GM21526 (cell line): ENCODE measurements around the gene TMPRSS4.

Experiments used
- ATAC-seq: cut with Tn5 transposase; IDR thresholded peaks from one replicate; pipeline ENCODE4 v1.9.1; 2021; ENCODE audit warnings: moderate library complexity; ENCODE audit not compliant: unreplicated experiment, low FRiP score

The TMPRSS4 gene

DNA sequence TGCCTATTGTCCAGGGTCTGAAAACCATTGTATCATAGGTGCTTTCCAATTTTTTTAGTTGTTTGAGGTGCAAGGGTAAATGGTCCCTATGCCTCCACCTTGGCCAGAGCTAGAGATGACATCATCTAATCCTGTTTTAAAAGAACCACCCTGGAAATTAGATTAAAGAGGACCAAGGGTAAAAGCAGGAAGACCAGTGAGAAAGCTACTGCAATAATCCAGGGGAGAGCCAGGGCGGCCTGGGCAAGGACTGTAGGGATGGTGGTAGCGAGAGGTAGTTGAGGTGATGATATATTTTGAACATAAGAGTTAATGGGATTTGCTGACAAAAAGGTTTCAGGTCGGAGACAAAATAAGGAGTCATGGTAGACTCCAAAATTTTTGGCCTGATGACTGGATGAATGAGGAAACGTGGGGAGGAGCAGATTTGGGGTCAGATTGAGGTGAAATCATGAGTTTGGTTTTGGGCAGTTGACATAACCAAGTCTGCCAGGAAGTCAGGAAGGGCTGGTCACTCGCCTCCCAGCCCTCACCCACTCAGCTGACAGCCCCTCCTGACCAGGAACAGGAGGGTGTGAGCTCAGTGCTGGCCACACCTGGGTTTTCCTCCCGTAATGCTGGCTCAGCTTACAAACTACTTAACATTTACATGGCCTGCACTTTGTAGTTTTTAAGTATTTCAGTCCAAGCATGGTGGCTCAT lies 52.7 kb downstream of the TMPRSS4 start:
- ATAC-seq = no peak

DNA sequence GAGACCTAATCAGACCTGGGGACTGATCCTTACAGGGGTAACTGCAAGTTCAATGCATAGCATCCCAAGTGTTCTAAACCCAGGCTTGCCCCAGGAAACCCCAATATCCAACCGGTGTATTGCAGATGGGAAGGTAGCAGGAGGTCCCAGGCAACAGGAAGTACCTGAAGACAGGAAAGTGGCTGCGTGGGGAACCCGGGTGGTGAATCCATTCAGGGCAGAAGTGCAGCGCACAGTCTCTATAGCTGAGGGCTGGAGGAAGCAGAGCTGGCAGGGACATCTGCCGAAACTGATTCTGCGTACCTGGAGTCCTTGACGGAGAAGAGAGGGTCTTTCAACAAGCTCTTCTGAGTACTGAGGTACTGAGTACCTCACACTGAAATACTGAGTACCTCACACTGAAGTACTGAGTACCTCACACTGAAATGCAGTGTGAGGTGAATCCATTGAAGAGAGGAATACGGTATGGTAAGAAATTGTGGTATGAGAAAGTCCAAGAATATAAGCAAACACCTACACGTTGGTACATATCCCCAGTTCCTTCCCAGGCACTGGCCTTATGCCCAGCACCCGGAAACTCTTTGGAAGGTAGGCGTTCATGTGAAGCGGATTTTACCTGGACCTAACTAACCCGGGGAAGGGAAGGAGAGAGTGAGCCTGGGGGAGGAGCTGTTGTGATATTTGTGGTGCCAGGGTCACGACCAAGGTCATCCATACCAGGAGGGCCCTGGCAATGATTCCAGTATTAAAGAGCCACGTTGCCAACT lies 55.7 kb downstream of the TMPRSS4 start:
- ATAC-seq = no peak

DNA sequence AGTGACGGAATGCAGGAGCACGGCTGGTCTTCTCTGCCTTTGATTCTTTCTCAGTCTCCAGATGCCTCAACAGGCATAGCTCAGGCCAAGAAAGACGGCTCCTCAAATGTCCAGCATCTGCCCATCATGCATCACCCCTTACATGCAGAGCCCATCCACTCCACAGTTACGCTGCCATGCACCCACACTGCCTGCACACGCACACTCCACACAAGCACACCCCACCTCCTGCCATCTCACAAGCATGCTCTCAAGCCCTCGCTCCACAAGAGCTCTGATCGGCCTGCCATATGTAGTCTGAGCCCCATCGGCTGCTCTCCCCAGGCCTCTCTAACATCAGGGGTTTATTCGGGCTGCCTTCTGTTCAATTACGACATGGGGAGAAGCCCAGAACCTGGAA lies 56.9 kb downstream of the TMPRSS4 start:
- ATAC-seq = no peak

GRCh38 chr11:118135051-118135795 lies 58.3 kb downstream of the TMPRSS4 start:
- ATAC-seq = no peak

DNA sequence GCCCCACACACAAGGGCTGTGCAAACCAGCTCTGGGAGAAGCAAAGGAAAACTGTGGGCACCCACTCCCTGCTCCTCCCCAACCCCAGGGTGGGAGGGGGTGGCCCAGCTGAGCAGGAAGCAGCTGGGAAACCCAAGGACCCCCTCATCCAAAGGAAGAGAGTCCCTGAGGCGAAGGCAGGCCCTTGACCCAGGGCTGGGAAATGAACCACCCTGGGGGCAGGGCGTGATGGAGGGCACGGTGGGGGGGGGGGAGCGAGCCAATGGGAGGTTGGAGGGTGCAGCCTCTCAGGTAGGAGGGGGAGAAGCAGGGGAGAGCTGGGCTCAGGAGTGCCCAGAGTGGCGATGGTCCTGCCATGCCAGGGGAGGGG lies 58.9 kb downstream of the TMPRSS4 start:
- no peak for ATAC-seq

- no peak for ATAC-seq
These were observed 59.5 kb downstream of the TMPRSS4 start for GRCh38 chr11:118136341-118136740.

DNA sequence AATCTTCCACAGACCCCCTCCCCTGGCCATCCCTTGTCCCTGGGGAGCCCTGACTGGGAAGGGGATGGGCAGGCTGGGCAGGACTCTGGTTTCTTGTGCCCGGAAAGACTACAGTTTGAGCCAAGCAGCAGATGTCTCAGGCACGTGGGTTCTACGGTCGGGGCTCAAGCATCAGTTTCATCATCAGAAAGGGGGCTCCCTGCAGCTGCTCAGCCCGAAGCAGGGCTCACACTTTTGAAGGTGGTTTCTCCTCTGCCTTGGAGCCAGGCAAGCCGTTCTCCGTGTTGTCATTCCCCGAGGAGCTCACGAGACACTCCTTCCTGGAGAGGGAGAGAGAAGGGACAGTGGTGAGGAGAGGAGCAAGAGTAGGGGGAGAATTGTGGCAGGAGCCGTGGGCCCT lies 59.9 kb downstream of the TMPRSS4 start:
- no peak for ATAC-seq

DNA sequence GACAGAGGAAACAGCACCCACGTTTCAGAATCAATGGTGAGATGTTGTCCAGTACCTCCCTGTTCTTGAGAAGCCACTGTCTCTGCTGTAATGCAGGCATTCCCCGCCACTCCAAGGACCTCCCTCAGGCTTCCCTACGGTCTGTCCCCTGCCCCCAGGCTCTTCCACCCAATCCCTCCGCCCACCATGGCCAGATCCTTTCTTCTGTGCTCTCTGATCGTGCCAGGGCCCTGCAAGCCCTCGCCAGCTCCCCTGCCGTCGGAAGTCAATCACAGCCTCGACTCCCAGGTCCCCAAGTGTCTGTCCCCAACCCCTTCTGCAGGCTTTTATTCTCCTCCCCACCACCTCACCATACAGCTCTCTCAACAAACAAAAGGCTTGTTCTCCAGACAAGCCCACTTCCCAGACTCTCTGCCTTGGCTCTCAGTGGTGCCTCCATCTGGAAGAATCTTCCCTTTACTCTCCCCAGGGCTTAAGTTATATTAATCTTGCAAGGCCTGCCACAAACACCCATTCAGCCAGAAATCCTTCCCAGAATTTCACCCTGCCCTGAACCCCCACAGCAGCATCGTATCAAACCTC lies 62.1 kb downstream of the TMPRSS4 start:
- no peak for ATAC-seq

DNA sequence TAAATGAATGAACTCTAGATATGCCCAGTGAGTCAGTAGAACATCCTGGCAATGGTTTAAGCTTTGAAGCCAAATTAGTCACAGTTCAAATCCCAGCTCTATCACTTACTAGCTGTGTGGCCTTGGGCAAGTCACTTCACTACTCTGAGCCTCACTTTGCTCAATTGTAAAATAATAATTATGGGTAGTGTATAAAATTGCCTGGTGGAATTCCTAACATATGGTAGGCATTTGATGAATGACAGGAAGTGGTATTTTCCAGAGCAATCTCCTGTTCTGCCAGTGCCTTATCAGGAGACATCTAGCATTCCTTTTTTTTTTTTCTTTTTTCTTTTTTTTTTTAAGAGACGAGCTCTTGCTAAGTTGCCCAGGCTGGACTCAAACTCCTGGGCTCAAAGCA lies 62.7 kb downstream of the TMPRSS4 start:
- ATAC-seq = no peak

DNA sequence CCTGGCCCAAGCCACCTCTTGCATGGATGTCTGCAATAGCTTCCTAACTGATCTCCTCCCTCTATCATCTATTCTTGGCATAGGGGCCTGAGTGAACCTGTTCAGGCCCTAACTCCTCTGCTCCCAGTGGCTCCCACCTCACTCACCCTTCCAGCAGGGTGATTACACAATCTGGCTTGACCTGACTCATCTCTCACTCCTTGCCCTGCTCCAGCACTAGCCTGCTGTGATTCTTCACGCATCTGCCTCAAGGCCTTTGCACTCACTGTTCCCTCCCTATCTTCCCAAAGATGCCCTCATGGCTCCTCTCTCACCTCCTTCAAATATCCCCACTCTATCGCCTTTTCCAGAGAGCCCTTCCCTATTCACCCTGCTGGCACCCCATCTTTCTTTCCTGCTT lies 65.2 kb downstream of the TMPRSS4 start:
- no peak for ATAC-seq

- no peak for ATAC-seq
These were observed 65.9 kb downstream of the TMPRSS4 start for GRCh38 chr11:118142809-118143208.

- ATAC-seq = no peak
These were observed 66.8 kb downstream of the TMPRSS4 start for GRCh38 chr11:118143661-118144185.

DNA sequence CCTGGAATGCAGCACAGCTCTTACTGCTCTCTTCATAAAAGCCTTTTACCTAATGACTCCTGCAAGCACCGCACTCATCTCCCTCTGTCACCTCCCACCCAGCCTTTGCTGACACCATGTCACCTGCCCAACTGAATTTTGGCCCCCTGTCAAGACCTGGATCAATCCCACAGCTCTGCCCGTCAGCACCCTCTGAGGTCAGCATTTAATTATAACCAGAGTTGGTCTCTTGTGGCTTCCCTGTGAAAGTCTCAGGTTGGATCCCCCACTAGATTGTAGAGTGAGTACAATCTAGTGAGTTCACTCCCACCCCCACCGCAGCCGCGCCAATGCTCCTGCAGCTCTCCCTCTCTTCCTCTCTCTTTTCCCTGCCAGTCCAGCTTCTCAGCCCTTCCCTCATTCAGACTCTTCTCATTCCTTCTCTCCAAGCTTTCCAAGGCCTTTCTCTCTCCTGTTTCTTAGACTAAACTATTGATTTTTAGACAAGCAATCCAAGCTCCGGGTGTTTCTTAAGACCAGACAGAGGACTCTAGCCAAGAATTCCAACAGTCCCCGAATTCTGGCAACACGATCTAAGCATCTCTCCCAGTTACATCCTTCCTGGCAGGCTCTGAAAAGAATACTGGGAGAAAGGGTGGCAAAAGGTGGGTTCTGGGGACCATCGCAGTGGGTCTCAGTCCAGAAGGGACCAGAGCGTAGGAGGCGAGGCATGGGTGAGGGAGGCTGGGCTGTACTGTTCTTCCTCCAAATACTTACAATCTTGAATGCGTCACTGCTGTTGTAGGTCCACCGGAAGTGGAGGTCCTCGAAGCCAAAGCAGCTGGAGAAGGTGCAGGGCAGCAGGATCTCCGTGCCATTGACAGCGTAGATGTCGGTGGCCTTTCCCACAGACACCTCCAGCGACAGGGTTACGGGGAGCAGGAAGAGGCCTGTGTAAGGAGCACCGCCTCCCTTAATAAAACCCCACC lies 67.7 kb downstream of the TMPRSS4 start:
- no peak for ATAC-seq

DNA sequence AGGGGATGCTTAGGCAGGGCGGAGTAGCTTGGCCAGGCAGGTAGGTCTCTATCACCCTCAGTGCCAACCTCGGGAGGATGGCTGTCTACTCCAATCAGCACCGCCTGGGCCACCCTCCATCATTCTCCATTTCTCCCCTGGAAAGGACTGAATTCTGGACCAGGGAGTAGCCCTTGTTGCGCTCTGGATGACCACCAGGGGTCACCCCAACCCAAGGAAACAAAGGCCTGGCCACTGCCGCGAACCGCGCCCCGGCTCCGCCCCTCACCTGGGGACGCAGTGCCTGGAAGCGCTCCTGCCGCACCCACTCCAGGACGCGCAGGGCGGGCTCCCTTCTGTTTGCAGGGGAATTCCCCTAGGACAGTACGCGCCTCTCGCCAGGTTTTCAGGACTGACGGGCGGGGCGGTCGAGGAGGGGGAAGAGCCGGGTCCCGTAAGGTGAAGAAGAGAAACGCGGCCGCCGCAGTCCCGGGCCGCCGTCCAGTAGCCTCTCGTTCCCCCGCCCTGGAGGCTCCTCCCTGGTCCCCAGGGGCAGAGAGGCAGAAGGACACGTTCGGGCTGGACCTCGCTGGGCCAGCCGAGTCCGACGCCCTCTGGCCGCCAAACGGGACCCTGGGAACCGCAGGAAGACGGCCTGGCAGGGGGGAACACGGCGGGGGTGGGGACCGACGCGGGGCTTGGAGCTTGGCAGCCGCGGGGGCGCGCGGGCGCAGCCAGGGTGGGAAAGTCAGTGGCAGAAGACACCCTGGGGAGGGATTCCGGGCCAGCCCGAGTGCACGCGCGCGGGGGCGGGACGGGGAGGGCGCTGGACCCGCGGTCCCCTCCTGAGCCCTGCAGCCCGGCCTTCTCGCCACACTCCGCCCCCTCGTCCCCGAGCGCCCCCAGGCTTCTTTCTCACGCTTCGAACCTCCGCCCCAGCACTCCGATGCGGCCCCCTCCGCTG lies 68.7 kb downstream of the TMPRSS4 start:
- no peak for ATAC-seq

GRCh38 chr11:118146554-118146953 lies 69.7 kb downstream of the TMPRSS4 start:
- ATAC-seq = no peak

DNA sequence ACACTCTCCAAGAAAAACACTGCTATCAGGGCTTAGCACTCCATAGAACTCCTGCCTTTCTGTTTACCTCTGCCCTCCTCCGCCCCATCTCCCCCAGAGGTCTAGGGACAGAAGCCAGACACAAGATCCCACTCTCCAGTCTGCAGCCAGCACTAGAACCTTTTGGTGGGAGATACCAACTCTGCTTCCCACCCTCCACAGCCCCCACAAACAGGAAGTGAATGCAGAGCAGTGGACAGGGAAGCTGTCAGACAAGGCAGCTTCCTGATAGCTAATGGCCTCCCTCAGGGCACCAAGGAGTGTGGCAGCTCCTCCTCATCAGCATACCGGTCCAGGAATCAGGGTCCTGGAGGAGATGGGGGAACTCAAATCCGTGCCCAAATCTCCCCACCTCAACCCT lies 70.6 kb downstream of the TMPRSS4 start:
- no peak for ATAC-seq

DNA sequence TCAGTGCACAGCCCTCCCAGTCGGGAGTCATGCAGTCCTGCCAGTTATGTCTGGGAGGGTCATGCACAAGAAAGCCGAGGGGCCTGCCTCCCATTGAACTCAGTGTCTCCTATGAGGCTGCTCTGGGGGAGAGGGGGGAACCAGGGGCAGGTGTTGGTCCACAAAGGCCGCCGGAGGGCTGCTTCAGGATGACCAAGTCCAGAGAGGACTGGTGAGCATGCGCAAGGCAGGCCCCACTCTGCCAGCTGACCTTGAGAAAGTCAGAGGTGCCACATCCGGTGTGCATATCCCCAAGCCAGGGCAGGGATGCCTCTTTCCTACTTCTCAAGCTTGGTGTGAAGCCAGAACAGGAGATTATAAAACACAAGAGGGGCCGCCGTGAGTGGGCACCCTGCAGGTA lies 71.4 kb downstream of the TMPRSS4 start:
- no peak for ATAC-seq

DNA sequence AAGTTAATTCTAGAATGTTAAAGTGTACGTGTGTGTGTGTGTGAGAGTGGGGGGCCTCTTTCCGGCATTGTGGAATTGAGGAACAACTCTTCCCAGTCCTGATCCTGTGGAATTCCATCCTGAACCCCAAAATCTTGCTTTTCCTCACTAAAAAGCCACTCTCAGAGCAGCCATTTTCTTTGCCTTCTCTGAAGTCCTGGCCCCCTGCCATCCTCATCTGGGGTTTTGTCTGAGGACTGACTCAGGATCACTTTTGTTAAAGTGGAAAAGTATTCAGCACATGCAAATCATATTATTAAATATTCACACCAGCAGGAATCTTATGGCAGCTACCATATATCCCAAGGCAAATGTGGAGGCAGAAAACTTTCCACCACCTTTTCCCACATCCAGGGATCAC lies 72.0 kb downstream of the TMPRSS4 start:
- no peak for ATAC-seq

- no peak for ATAC-seq
These were observed 72.6 kb downstream of the TMPRSS4 start for GRCh38 chr11:118149493-118149892.
